DMS153 (cell line): ENCODE data around the gene ZNF536.

Experiments used
- DNase-seq: peaks from one replicate; lab custom pipeline; 2025; lab: John Stamatoyannopoulos, UW

The ZNF536 gene

DNA sequence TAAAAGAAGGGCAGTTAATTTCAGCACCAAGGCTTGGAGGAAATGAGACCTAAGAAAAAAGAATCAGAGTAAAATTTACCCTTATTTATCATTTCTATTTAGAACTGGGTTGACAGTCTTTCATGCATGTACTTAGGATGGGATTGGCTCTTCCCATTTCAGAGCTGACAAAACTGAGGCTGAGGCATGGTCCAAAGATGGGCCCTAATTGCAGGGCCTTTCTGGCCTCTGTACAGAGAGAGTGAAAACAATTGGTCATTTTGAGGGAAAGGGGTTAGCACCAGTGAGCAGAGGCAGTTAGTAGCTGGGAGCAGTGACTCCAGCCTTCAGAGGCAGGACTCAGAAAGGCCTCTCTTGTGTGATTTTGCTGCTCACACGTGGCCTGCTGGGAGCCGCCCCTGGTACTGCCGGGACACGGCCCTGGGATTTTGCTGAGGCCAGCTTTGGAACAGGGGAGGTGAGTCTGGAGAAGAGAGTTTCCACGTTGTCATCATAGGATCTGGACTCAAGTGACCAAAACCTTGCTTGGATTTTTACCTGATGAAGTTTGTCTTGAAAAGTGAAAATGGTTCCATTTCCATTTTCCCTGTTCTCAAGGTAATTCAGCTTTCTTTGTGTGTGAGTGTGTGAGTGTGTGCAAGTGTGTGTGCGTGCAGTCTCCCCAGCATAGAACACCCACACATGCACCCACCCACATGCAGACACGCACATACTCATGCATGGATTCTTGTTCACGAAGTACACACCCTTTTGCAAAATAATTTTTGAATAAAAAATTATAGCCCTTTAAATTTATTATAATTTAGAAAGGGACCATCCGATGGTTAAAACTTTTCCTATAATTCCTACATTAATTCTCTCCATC is at the start of gene ZNF536:
Gene ZNF536 (plus strand): TSS at position 425 of the 865 bp plus-strand sequence. CDS start 71,179 bp downstream, outside the sequence.
- no peak for DNase-seq

DNA sequence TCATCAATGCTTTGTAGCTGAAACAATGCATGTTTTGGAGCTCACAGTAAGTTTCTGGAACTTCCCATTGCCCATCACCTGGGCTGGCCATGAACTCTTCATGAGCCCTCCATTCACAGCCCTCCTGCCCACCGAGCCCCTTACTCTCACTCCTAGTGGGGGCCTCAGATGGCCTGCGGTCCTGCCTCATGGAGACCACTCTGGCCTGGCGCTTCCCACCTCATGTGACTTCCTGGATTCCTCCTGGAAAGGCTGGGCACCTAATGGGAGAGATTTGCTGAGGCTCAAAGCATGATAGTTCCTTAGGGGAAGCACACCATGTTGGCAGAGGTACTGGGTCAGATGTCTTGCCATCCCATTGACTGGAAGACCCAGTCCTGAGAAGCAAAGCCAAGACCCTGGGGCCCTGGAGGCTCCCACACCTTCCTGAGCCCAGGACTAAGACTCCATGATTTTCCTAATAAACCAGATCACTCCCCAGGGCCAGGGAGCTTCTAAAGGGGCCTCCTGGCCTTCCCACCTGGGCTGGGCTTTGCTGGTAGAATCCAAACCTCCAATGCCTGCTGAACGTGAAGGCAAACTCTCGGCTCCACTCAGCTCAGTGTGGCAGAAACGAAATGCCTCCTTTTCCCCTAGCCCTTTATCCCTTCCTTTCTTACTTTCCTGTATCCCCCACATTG is 49.4 kb upstream of the ZNF536 start:
- DNase-seq = no peak

DNA sequence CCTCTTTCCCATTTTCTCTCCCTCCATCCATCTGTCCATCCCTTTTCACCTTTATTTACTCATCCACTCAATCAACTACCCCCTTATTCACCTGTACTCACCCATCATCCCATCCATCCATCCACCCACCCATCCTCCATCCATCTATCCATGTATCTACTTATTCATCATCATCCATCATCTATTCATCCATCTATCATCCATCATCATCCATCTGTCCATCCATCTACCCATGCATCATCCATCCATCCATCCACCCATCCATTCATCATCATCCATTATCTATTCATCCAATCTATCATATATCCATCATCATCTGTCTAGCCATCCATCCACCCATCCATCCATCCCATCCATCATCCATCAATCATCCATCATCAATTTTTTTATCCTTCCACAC is 48.3 kb upstream of the ZNF536 start:
- no peak for DNase-seq

DNA sequence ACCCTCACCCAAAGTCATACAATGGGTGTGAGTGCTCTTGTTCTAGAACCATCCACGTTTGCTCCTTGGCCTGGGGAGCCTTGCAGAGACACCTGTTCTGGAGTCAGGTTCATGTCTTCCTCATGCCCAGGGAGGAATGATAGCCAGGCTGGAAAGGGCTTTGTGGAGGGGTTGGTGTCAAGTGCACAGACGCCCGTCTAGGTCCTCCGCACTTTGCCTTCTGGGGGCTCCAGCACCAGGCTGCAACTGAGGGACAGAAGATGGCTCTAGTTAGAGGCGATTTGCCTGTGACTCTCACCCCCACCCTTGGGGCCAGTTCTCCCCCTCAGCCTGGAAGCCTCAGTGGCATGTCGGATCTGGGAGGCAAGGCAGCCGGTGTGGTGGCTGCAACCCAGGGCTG is 47.2 kb upstream of the ZNF536 start:
- no peak for DNase-seq

GRCh38 chr19:30325676-30326392 is 46.4 kb upstream of the ZNF536 start:
- no peak for DNase-seq

- no peak for DNase-seq
These were observed 45.8 kb upstream of the ZNF536 start for GRCh38 chr19:30326393-30326710.

- DNase-seq = no peak
These were observed 44.9 kb upstream of the ZNF536 start for GRCh38 chr19:30327331-30327730.

- DNase-seq = no peak
These were observed 44.1 kb upstream of the ZNF536 start for GRCh38 chr19:30328096-30328495.

- no peak for DNase-seq
These were observed 41.9 kb upstream of the ZNF536 start for GRCh38 chr19:30330266-30330665.

DNA sequence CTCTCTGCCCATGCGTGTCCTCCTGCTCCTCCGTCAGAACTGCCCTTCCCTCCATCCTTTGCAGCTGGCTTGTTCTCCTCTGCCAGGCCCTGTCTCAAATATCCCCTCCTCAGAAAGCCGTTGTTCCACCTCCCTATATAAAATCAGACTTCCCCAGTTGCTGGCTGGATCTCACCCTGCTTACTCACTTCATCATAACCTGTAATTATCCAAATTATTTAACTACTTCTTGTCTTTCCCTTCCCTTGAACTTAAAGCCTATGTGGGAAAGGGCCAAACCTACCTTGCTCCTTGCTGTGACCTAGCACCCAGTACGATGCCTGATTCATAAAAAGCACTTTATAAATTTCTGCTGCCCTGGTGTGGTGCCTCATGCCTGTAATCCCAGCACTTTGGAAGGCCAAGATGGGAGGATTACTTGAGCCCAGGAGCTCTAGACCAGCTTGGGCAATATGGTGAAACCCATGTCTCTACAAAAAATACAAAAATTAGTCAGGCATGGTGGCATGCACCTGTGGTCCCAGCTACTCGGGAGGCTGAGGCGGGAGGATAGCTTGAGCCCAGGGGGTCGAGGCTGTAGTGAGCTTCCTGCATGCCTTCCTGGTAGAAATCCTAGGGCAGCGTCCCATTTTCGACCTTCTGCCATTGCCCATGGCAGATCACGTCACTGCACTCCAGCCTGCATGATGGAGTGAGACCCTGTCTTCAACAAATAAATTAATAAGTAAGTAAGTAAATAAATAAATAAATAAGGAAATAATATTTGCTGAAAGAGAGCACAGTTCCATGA is 39.5 kb upstream of the ZNF536 start:
- no peak for DNase-seq

DNA sequence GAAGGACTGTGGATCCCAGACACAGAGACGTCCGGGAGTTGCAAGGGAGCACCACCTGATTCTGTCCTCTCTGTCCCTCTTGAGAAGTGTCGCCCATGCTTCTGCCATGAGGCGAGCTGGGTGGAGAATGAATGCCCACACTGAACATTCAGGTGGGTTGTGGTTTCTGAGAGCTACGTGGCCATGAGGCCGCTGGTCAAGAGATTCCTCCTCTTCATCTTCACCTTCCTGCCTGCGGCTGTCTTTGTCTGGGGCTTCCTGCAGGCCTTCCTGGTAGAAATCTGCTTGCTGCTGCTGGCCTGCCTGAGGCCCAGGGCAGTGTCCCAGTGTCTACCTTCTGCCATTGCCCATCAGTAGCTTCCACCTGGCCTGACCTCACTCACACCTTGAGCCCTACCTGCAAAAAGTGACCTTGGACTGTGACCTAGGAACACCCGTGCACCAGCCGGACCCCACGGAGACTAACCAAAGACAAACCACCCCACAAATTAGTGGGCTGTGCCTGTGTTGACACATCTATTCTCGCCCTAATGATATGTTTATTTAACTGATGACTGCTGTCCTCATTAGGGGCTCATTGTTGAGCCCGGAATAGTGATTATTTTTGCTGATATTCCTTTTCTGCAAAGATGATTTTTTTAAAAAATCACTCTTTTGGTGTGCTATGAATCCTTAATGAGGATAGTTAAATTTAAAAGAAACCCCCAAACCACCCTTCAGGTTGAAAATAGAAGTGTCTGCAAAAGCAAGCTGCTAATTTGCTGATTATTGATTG is 38.7 kb upstream of the ZNF536 start:
- DNase-seq = no peak

DNA sequence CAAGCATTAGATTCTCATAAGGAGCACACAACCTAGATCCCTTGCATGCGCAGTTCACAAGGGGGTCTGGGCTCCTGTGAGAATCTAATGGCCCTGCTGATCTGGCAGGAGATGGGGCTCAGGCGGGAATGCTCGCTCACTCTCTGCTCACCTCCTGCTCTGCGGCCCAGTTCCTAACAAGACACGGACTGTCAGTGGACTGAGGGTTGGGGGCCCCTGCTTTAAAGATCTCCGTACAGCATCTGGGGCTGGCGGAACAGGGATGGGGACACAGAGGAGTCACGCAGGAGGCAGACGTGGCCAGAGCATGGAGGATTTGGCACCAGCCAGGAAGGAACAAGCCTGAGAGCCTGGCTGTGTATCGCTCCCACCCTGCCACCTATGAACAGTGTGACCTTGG is 37.3 kb upstream of the ZNF536 start:
- DNase-seq = no peak

- no peak for DNase-seq
These were observed 36.8 kb upstream of the ZNF536 start for GRCh38 chr19:30335306-30335886.

- no peak for DNase-seq
These were observed 35.9 kb upstream of the ZNF536 start for GRCh38 chr19:30336290-30336689.

DNA sequence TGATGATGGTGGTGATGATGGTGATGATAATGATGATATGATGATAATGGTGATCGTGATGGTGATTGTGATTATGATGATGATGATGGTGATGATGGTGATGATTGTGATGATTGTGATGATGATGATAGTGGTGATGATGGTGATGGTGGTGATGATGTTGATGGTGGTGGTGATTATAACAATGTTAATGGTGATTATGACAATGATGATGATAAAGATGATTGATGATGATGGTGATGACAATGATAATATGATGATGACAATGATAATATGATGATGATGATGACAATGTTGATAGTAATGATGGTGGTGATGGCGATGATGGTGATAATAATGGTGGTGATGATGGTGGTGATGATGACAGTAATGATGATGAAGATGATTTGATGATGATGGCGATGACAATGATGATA is 34.1 kb upstream of the ZNF536 start:
- DNase-seq = no peak

GRCh38 chr19:30338878-30339623 is 33.1 kb upstream of the ZNF536 start:
- no peak for DNase-seq

DNA sequence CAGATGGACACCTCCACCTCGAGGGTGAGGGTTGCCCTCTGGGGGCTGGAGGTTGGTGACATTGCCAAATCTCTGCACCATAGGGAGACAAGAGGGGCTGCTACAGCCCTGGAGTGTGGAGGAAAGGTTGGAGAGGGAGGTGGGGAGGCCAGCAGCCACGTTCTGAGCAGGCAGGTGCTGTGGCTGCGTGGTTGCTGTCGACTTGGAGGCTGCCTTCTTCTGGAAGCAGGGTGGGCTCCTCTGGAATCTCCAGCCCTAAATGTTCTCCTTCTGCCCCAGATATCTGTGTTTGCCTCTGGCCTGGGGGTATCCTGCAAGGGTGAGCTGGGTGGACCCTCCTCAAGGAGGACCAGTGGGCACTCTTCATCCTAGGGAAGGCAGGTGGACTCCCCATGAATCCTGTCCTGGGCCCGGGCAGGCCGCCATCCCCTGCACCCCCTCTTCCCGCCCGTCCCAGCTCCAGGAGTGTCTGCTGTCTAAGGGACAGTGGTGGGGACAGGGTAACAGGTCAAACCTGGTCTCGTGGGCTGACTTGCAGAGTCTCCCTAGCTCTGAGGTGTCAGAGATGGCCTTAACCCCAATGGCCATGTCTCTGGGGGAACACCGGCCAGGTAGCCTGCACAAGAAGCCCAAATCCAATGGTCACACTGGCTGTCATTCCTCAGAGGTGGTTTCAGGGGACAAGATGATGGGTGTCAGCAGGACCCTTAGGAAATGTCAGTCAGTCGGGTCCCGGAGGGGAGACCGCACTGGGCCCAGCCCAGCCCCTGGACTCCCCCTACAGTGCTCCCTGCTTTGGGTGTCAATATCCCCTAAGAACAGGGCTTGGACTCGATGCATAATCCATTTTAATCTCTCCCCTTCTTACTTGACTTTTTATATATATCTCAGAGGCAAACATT is 32.3 kb upstream of the ZNF536 start:
- DNase-seq = no peak

- DNase-seq = no peak
These were observed 31.2 kb upstream of the ZNF536 start for GRCh38 chr19:30340771-30341561.
